Smooth muscle cell of the brain vasculature (primary cell): ENCODE measurements around the gene AP3D1.
A peak's percentile ranks its signal among the peaks of the same experiment; 100 is the strongest.
"Not testable (repeated sequence)": the region's sequence is repeated elsewhere in the genome, so short reads cannot be mapped to it uniquely, and the experiment has no call there.

ENCODE experiments used
- DNase-seq: peaks from one replicate; pipeline ENCODE4 v3.0.0-alpha.2; 2012; ENCODE audit warnings: low read depth, low spot score

AP3D1 gene

DNA sequence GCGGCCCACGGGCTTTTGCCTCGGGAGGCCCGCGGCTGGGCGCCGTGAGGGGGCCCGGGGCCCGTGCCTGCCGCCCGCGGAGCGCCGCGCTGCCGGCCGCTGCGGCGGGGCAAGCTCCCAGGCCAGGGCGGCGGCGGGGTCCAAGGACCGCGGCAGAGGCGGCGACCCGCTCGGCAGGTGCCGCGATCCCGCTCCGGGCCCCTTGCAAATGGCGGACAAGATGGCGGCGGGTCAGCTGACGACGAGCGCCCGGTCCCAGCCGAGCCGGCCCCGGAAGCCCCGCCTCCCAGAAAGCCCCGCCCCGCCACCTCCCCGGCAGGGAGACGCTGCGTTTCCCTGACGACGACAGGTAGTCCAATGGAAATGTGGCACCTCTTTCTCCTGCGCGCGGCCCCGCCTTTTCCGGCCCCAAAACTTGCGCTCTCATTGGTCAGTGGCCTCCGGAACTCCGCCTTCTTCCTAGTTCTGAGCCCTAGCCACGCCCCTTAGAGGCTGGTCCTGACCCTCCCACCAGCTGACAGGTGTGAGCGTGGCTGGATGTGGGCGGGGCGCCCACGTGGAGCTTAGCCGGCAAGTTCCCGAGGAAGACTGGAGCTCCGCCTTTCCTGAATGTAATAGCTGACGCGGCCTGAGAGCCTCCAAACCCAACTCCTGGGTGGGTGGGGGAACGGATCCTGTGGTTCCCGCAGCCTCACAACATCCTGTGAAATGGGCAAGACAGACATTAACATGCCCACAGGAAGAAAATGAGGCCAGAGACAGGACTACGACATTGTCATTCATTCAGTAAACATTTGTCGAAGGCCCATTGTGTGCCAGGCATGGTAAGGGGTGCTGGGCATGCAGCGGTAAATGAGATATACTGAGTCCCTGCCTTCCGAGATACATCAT lies at the start of gene AP3D1:
Gene AP3D1, minus strand, starts transcription at position 228 of the 891 bp plus-strand sequence. CDS start 232 bp downstream, outside the sequence.
- DNase-seq, result peak; percentile 99

DNA sequence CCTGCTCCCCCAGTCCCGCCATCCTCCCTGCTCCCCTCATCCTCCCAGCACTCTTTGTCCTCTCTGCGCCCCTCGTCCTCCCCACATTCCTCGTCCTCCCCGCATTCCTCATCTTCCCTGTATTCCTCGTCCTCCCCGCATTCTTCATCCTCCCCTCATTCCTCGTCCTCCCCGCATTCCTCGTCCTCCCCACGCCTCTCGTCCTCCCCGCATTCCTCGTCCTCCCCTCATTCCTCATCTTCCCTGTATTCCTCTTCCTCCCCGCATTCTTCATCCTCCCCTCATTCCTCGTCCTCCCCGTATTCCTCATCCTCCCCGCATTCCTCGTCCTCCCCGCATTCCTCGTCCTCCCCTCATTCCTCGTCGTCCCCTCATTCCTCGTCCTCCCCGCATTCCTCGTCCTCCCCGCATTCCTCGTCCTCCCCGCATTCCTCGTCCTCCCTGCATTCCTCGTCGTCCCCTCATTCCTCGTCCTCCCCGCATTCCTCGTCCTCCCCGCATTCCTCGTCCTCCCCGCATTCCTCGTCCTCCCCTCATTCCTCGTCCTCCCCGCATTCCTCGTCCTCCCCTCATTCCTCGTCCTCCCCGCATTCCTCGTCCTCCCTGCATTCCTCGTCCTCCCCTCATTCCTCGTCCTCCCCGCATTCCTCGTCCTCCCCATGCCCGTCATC lies 49.4 kb upstream of the AP3D1 start:
- DNase-seq, result not testable (repeated sequence)

GRCh38 chr19:2199861-2200623 lies 48.7 kb upstream of the AP3D1 start:
- DNase-seq, result no peak

DNA sequence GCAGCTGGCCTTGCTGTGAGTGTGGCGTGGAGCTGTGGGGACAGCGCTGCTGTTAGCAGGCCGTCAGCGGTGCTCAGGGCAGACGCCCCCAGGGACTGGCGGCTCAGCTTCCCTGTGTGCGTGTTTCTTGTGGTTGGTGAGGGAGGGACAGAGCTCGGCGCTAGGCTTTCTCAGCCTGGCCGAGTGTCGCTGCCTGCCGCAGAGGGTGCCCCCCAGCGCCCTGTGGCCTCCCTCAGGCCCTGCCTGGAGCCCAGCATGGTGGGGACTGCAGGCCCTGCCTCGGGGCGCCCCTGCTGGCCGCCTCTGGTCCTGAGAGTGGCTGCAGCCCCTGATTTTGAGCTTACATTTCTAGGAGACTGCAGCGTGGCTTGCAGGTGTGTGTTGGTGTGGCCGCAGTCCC lies 47.8 kb upstream of the AP3D1 start:
- no peak for DNase-seq

GRCh38 chr19:2198317-2198716 lies 47.0 kb upstream of the AP3D1 start:
- DNase-seq, result no peak

- DNase-seq, result no peak
Measured at GRCh38 chr19:2197270-2197669, 45.9 kb upstream of the AP3D1 start.

GRCh38 chr19:2195914-2196313 lies 44.5 kb upstream of the AP3D1 start:
- DNase-seq, result no peak

GRCh38 chr19:2195361-2195760 lies 44.0 kb upstream of the AP3D1 start:
- no peak for DNase-seq

DNA sequence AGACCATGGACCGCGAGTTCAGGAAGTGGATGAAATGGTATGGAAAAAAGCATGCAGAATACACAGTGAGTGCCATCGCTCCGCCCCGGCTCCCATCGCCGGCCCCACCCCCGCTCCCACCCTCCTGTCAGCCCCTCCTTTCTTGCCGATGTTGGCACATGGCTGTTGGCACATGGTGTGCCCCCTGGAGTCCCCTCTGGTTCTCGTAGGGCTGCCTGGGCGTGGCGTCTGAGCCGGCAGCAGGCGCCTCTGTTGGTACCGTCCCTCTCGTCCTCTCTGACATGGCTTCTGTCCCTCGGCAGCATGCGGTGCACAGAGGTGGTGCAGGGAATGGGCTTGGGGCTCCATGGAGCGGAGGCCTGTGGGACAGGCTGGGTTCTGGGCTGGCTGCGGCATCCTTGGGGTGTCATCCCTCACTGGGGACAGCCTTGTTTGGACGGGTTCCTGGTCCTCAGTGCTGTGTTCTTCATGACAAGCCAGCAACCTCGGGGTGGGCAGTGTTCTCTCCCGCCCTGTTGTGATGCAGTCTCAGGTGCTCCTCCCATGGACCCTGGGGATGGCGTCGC lies 43.2 kb upstream of the AP3D1 start:
- no peak for DNase-seq

DNA sequence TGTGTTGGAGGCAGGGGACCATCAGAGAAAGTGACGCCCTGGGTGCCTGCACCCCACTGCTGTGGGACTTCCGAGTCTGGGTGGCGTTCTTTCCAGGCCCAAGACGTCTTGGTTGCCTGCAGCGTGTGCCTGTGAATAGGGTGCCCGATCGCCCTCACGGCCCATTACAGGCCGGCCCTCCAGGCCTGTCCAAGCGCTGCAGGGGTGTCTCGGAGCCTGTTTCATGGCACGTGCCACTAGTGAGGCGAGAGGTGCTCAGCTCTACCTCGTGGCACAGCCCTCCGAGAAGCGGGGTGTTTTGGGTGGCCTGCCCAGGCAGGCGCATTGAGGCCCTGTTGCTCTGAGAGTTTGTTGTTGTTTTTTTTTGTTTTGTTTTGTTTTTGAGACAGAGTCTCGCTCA lies 42.4 kb upstream of the AP3D1 start:
- DNase-seq, result no peak

DNA sequence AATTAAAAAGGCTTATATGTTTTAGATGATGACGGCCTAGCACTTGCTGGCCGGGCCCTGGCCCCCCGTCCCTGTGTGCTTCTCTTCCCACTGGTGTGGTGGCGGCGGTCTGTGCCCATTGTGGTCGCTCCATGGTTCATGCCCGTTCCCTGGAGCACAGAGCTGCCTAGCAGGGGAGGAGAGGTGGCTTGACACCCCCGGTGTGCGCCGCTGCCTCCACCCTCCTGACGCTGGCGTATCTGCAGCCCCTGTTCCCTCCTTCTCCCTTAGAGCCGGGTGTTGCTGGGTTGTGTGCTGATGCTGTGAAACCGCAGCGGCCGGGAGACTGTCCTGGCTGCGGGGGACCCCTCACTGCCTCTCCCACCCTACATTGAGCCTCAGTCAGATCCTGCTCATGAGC lies 41.5 kb upstream of the AP3D1 start:
- DNase-seq, result no peak

DNA sequence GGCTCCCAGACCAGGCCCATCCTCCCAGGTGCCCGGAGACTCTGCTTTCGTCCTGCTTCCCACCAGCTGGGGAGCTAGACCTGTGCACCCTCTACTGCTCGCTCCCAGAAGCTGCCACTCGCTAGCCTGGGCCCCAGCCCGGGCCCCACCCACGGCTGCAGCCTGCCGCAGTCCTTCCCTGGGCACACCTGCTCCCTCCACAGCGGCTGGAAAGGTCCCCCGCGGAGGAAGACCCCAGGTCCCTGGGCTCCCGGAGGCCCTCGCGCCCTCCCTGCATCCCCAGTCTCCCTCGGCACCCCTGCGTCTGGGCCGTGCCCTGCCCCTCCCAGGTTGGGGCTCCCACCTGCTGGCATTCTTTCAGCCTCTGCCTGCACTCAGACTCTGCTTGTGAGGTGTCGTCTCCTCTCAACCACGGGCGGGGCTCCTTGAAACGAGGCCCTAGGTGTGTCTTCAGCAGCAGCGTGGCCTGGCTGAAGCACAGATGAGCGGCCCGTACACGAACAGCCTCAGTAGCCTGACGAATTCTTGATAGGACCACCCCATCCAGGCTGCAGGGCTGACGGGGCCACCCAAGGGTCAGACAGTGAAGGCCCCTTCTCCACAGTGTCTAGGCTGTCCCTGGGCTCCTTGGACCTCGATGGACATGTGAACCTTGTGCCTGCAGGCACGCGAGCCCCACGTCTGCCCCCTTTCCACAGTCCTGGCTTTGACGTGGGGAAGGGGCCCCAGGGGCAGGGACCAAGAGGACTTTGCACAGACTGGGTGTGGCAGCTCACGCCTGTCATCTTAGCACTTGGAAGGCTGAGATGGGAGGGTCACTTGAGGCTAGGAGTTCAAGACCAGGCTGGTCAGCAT lies 40.3 kb upstream of the AP3D1 start:
- no peak for DNase-seq

DNA sequence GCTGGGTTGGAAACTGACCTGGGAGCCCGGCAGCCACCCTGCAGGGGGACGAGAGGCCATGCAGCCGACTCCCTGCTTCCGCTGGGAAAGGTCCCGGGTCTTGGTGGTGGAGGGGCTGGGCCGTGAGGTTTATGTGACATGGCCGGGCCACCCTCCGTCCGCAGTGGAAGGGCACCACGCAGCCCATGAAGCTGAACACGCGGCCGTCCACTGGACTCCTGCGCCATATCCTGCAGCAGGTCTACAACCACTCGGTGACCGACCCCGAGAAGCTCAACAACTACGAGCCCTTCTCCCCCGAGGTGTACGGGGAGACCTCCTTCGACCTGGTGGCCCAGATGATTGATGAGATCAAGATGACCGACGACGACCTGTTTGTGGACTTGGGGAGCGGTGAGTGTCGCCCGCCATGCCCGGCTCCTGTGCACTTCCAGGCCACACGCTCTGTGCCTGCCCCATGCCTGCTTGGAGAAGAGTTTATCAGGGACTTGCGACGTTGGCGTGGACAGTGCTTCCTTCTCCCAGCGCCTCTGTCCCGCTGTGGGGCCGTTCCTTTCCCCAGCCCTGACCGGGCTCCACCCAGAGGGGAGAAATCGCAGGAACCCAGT lies 39.6 kb upstream of the AP3D1 start:
- DNase-seq, result no peak

GRCh38 chr19:2189880-2190279 lies 38.5 kb upstream of the AP3D1 start:
- no peak for DNase-seq

- DNase-seq, result no peak
Measured at GRCh38 chr19:2188708-2189385, 37.5 kb upstream of the AP3D1 start.

- no peak for DNase-seq
Measured at GRCh38 chr19:2187159-2187558, 35.8 kb upstream of the AP3D1 start.

DNA sequence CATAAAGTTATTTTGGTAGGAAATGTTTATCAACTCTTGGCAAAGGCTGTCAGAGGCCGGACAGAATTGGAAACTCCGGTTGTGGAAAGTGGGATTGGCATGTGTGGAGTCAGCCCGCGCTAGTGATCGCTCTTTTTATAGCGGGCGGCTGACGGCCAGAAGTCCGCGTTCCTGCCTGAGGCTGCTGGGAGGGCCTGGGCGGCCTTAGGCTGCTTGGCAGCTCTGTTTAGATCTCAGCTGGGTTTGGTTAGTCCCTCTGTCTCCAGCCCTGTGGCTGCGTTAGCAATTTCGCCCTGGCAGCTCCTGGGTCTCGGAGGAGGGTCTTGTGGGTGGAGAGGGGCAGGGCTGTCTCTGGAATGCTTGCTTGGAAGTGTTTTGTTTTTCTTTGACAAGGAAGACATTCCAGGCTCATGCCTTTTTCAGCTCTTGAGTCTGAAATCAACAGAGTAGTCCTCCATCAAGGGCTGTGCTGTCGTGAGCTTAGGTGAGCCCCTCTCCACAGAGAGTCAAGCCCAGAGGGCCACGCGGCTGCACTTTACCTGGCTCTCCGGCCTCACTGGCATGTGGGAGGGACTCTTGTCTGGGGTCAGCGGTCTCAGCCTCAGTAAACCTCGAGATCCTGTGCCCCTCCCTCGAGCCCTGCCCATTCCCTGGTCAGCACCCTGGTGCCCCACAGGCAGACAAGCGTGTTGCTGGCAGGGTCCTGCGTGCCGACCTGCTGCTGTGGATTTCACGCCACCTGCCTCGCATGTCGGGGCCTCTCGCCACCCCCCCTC lies 34.9 kb upstream of the AP3D1 start:
- peak; percentile 62 for DNase-seq

- no peak for DNase-seq
Measured at GRCh38 chr19:2185734-2186070, 34.3 kb upstream of the AP3D1 start.

GRCh38 chr19:2184422-2184975 lies 33.1 kb upstream of the AP3D1 start:
- no peak for DNase-seq
